Ammon's horn (tissue), 1 donor: ENCODE data around the gene CCZ1.
A peak's percentile ranks its signal among the peaks of the same experiment; 100 is the strongest.
"Not testable (repeated sequence)": the region's sequence is repeated elsewhere in the genome, so short reads cannot be mapped to it uniquely, and the experiment has no call there.

Experiments used
- DNase-seq: peaks from one replicate; pipeline ENCODE4 v3.0.0-alpha.2; 2016; ENCODE audit warnings: low spot score

CCZ1 gene

DNA sequence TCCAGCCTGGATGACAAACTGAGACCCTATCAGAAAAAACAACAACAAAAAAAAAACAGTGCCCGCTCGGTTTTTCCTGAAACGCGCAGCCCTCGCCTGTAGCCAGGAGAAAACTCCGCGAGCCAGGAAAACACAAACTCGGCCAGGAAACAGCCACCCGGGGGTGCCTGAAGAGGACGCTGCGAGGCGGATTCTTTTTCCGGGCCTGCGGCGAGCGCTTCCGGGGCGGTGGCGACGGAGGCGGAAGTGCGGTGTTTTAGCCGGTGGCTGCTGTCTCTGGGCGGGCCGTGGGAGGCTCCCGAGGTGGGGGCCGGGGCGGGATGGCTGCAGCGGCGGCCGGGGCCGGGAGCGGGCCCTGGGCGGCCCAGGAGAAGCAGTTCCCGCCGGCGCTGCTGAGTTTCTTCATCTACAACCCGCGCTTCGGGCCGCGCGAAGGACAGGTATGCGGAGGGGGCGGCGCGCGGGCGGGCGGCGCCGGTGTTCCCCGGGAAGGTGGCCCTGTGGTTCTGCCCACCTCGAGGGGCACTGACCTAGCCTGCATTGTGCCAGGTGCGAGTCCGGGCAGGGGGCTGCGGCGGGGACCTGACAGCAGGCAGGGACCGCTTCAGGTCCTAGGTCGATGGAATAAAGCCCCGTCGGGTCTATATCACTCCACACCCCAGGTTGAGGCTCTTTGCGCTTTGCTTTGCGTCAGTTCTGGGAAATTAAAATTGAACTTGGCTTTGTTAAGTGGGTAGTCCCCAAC, at the start of gene CCZ1:
CCZ1 (plus strand) TSS at position 254 of the 745 bp plus-strand sequence; CDS start at position 321, 67 bp downstream.
- DNase-seq, result peak; percentile 24

DNA sequence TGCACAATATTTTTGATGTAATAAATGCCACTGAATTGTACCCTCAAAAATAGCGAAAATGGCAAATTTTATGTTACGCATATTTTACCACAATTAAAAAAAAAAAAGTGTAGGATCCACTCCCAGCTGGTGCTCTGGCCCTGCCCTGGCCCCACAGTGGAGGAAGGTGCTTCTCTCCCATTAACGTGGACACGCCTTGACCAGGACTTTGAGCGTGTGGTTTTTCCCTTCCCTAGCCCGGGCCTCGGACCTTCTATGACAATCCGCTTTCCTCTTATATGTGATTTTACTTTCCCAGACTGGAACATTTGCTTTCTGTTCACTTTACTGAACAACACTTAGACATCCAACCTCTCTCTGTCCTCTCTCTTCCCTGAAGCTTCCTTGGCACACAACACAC, 47.6 kb upstream of the CCZ1 start:
- DNase-seq, result no peak

DNA sequence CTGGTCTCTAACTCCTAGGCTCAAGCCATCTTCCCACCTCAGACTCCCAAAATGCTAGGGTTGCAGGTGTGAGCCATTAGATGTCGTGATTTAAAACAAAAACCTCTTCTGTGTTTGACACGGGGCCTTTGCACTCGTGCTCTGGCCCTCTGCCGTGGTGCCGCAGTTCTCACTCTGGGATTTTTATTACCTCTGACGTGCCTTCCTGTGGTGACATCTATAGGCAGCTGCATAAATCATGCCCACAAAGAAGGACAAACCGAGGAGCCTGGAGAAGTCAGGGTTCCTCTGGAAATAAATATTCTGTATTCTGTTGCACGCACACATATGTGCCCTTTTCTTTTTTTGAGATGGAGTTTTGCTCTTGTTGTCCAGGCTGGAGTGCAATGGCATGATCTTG, 43.8 kb upstream of the CCZ1 start:
- no peak for DNase-seq

DNA sequence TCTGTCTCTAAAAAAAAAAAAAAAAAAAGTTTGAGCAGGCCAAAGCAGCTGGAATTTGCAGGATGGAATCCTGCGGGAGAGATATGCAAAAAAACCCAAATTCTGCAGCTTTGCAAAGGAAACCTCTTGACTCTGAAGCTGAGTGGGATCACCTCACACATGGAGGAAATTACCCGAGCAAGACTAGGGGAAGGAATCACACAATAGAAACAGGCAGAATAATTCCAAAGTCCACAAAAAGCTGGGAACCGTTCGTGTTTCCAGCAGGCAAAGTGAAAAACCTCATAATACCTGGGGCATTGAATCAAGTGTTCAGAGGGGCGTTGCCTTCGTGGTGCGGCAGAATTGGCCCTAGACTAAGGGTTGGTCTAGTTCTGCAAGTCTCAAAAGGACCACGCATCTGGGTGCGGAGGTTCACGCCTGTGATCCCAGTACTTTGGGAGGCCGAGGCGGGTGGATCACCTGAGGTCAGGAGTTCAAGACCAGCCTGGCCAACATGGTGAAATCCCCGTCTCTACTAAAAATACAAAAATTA, 41.4 kb upstream of the CCZ1 start:
- not testable (repeated sequence) for DNase-seq

DNA sequence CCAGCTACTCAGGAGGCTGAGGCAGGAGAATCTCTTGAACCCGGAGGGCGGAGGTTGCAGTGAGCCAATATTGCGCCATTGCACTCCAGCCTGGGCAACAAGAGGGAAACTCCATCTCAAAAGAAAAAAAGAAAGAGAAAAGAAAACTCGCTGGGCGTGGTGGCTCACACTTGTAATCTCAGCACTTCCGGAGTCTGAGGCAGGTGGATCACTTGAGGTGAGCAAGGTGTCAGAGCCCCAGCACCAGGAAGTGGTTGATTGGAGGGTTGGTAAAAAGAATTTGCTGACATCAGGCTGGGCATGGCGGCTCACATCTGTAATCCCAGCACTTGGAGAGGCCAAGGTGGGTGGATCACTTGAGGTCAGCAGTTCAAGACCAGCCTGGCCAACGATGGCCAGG, 40.0 kb upstream of the CCZ1 start:
- not testable (repeated sequence) for DNase-seq

DNA sequence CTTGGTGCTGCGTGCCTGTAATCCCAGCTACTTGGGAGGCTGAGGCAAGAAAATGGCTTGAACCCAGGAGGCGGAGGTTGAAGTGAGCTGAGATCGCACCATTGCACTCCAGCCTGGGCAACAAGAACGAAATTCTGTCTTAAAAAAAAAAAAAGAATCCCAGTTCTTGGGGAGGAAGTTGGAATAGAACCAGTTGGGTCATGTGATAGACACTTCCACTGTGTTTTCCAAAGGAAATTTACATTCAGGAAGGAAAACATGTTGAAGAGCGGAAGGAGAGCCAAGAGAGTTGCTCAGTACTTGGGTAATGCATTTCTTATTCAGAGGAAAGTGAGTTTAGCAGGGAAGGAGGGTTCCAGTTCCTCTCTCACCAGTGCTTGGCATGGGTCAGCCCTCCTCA, 37.3 kb upstream of the CCZ1 start:
- not testable (repeated sequence) for DNase-seq

DNA sequence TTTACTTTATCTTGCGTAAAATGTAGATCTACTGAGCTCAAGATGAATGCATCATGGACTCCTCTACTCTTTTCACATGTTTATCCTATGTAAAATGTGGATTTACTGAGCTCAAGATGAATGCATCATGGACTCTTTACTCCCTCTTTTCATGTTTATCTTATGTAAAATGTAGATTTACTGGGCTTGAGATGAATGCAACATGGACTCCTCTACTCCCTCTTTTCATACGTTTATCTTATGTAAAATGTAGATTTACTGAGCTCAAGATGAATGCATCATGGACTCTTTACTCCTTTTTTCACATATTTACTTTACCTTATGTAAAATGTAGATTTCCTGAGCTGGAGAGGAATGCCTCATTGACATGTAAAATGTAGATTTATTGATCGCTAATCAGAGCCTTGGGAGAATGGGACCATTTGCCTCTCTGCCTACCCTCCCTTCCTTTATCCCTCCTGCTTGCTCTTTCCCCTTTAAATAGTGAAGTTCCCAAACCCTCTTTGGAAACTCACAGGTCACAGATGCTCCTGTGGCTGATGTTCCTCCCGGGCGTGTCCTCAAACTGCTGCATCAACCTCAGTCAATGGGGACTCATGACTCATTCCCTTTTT, 35.7 kb upstream of the CCZ1 start:
- not testable (repeated sequence) for DNase-seq

DNA sequence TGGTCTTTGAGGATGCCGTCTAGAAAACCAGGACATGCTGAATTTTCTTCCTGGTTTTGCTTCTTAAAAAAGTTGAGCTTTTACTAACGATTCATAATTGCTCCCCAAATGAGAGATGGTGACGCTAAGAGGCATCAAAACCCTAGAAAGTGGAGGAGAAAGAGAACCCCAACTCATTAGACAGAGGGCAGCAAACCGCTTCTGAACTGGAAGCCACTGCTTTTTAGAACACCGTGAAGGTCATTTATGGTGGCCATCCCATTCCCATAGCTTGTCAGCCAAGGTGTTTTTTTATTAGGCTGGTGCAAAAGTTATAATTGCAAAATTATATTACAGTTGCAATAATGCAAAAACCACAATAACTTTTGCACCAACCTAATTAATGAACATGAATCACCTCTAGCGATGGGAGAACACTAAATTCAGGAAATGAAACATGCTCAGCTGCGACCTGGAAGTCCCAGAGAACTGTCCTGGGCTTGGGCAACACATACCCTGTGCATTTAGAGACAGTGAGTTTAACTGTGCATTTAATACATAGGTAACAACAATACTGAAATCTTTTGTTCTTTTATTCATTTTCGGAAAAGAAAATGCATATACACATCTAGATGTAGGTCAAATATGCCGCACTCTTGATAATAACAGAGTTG, 33.1 kb upstream of the CCZ1 start:
- peak; percentile 28 for DNase-seq

DNA sequence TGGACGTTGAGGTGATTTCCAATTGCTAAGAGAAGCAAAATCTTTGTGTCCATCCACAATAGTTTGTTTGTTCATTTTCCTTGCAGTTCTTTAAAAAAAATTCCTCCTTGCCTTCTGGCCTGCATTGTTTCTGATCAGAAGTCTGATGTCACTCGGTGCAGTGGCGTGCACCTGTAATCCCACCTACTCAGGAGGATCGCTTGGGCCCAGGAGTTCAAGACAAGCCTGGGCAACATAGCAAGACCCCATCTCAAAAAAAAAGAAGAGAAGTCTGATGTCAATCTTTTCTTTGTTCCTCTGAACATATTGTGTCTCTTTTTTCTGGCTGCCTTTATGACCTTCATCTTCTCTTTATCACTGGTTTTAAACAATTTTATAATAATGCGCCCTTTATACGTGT, 31.5 kb upstream of the CCZ1 start:
- no peak for DNase-seq

DNA sequence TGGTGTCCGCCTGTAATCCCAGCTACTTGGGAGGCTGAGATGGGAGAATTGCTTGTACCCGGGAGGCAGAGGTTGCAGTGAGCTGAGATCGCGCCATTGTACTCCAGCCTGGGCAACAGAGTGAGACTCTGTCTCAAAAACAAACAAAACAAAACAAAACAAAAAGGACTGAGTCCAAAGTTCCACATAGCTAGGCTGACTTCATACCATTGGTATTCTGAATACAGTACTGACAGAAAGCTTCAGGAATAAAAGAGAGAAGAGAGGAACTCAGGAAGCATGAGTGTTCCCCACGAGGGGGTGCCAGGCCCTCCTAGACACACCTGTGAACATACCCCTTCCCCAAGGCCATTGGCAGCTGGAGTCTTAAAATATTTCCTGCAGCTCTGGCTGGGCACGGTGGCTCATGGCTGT, 29.6 kb upstream of the CCZ1 start:
- DNase-seq, result not testable (repeated sequence)

DNA sequence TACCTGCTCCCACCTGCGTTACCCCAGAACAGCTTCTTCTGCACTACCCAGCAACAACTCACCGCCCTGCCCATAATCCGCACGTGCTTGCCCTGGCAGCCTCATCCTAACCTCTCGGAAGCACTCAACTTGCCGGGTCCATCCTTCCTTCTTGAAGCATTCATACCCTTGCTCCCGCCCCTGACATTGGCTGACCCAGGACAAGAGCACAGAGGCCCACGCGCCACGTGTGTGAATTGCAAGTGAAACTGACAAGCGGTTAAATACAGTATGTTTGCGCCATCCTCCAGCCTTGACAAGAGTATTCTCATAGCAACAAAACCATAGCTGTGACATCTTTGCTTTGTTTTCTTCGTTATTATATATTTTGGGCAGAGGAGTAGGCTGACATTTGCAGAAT, 28.8 kb upstream of the CCZ1 start:
- DNase-seq, result peak; percentile 13

DNA sequence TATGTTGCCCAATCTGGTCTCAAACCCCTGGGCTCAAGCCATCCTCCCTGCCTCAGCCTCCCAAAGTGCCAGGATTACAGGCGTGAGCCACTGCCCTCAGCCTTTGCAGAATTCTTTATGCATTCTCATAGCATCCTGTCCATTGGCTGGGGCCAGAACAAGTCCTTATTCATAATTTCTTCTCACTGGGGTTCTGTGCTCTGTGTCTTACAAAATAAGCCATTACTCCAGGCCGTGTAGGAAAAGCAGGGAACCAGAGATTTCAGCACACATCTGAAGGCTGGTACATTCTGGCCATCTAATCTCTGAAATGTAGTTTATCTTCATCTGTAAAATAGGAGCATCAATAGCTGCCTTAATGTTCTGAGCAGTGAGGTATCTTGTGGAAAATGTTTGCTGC, 28.2 kb upstream of the CCZ1 start:
- DNase-seq, result peak; percentile 33

DNA sequence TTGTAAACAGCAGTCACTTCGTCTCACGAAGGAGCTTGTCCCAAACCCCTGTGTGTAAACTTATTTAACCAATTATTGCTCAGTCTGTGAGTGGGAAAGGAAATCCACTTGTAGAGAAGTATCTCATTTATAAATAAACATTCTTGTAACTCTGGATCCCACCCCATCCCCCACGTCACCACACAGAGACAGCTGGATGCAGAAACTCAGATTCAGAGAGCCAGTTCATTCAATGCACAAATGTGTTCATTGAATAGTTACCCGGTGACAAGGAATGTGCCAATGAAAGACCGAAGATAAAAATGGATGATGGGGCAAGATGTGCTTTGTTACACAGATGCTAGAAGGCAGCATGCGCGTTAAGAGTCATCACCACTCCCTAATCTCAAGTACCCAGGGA, 26.2 kb upstream of the CCZ1 start:
- peak; percentile 54 for DNase-seq

DNA sequence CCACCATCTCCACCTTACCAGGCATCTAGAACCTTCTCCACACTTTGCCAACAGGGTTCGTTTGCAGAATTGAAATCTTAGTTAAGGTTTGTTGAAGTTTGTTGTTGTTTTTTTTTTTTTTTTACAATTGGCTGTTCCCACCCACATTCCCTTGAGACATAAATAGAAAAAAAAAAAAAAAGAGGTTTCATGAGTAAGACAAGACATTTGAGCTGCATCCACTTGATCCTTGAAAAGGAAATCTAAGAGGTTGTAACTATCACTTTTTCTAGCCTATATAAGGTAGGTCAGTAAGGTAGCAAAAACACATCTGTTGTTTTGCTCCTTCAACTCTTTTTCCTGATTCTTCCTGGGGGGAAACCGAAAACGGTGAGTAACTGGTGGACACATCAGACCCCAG, 18.9 kb upstream of the CCZ1 start:
- DNase-seq, result not testable (repeated sequence)

DNA sequence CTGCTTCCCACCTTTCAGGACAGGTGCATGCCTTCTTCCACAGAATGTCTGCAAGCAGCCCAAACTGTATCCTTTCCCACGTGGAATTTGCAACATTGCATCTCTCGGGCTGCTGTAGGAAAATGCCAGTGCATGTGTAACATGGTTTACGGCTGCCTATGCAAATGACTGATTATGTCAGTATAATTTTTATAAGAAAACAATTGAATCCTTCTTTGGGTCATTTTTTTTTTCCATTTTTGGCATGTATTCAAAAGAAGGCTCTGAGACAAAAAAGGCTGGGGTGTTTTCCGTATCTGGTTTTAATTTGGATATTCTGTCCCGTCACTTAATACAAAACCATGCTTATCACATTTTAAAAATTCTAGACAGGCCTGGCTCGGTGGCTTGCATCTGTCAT, 18.4 kb upstream of the CCZ1 start:
- DNase-seq, result not testable (repeated sequence)

DNA sequence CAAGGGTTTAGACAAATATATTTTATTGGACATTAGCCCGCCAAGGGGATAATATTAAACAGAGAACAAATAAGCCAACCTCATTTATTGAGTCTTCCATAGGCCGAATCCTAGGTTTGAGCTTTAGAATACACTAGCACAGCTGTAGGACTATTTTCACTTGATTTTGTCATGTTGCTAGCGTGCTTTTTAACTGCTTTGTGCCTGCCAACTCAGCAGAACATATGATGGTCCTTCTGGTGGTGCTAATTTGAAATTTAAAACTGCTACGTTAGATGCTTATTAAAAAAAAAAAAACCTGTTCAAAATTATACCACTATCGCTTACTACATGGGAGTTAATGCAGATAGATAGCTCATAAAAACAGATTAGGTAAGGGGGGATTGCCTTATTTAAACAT, 14.1 kb upstream of the CCZ1 start:
- peak; percentile 33 for DNase-seq

DNA sequence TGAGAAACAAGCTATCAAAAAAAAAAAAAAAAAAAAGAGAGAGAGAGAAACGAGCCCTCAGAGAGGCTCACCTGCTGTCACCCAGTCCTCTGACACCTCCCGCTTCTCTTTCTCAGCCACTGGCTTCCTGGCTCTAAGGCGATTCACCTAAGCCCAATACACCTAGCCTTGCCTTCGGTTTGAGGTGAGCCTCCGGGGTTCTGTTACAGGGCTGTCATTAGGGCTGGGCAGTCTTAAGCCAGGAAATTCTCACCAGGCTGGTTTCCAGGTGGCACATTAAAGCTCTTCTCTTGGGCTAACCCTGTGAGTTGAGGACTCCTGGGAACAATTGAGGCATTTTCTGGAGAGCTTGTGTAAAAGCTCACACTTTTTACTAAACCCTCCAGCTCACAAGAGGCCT, 10.5 kb upstream of the CCZ1 start:
- DNase-seq, result not testable (repeated sequence)

DNA sequence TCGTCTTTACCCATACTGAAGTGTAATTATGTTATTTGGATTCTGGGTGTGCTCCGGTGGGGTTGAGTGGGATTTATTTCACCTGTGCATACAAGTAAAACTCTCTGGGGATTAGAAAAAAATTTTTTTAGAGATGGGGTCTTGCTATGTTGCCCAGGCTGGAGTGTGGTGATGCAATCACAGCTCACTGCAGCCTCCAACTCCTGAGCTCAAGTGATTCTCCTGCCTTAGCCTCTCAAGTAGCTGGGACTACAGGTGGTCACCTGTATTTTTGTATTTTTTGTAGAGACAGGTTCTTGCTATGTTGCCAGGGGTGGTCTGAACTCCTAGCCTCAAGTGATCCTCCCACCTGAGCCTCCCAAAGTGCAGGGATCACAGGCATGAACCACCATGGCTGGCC, 8.3 kb upstream of the CCZ1 start:
- DNase-seq, result not testable (repeated sequence)

DNA sequence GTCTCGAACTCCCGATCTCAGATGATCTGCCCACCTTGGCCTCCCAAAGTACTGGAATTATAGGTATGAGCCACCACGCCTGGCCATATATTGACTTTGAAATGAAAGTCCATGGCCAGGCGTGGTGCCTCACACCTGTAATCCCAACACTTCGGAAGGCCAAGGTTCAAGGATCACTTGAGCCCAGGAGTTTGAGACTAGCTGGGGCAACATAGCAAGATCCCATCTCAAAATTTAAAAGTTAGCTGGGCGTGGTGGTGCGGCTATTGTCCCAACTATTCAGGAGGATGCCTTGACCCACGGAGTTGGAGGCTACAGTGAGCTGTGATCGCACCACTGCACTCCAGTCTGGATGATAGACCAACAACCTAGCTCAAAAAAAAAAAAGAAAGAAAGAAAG, 6.0 kb upstream of the CCZ1 start:
- no peak for DNase-seq

DNA sequence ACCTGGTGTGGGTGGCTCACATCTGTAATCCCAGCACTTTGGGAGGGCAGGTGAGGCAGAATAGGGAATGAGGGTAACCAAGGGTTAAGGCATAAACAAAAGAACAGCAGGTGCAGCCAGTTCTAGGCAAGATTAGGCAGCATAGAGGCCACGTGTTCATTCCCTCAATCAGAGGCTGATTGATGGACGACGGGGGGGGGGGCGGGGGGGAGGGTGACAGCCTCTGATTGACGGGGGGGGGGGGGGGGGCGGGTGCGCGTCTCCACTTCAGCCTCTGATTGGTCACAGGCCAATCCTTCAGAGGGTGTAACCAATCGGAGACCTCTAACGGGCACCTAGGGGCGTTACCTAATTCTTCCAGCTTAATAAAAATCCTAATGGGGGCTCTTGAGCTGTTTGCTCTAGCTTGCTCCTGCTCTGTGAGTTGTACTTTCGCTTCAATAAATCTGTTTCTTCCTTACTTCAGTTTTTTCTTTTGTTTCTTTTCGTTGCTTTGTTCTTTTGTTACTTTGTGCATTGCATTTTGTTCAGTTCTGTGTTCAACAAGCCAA, 1.1 kb upstream of the CCZ1 start:
- DNase-seq, result not testable (repeated sequence)

DNA sequence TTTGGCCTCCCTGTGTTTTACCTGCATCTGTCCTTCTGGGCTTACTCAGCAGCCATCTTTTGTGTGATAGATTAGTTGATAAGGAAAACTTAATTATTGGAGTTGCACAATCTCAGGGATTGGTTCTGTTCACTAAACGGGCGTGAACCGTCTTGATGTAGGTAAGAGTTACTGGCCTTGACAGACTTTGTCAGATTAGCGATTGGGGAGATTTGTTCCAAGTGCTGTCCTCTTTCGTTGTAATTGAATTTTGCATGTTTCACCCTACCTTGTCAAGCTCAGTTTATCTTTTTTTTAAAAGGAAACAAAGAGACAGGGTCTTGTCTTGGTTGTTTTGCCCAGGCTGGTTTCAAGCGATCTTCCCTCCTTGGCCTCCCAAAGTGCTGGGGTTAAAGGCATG, 4.5 kb downstream of the CCZ1 start:
- not testable (repeated sequence) for DNase-seq

DNA sequence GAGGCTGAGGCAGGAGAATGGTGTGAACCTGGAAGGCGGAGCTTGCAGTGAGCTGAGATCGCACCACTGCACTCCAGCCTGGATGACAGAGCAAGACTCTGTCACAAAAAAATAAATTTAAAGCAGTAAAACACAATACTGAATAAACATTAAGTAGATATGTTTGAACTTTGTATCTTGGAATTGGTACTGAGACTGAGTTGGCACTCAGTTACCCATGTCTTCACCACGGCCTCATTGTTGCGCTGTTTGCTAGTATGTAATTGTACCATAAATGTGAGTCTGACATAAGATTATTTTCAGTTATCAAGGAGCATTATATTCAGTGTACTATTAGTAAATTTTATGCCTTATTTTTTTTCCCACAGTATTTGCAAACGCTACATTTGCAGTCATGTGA, 6.2 kb downstream of the CCZ1 start:
- DNase-seq, result not testable (repeated sequence)

DNA sequence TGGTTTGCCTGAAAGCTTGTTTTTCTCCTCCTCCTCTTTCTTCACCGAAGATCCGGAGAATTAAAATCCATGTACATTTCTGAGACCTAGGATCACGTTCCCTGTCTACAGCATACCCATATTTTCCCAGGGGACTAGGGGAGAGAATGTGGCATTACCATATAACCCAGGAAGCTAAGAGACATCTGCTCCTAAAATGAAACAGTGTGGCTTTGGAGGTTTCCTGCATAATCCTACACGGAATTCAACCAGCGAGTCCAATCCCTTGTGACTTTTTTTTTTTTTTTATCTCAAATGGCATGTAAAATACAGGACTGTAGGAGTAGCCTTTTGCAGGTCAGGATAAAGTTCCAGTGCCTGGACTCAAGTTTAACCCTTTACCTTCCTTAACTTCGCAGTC, 10.3 kb downstream of the CCZ1 start:
- DNase-seq, result not testable (repeated sequence)
